Measurements from ENCODE around the gene WNT16. TPM values are rescaled to one million over a fixed set of nuclear protein-coding genes. Genes with fewer than 3 reads are reported as not detected.

Gene WNT16
- total and polyA plus RNA-seq, 2 experiments from 2014 or later: 0.58 to 2.8 TPM

DNA sequence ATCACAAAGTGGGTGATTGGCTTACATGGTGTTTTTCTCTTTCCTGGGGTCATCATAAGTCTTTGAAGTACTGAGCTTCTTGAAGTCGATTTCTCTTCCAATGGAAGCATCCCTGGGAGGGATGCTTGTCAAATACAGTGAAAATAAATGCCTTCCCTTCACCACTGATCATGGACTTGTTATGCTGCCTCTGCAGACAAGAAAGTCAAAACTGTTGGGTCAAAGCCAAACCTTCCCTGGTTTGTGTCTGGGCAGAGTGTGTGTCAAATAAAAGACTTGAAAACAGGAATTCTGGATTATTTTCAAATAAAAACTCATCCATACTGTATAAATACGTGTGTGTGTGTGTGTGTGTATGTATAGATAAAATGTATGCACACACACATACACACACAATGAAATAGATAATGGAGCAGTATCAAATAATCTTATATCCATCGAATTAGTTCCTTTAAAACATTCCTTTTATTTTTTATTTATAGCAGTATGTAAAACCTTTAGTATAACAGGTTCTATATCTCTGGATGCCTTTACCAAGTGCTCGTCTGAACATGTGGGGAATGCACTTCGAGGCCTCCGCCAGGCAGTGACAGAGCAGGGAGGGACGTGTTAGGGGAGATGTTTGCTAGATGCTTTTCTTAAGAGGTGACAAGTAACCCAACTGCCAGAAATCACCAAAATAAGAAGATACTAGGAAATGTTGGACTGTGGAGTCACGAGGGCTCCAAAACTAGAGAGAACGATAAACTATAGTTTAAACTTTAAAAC, 27.2 kb upstream of the WNT16 start:
- Histone ChIP-seq H3K27me3 (no peaks in the 10 kb centered on the region), H3K27ac (peak overlapping the region; percentile 6), H3K4me2 (no peak overlapping the region), H3K4me1 (ENCODE audit: insufficient read depth) (peaks cover 14% of the 10 kb centered on the region), H2AFZ (no peak overlapping the region), H3K9me2 (replicated peaks; ENCODE audit: insufficient read depth) (no peaks in the 10 kb centered on the region), H3K79me2 (no peaks in the 10 kb centered on the region), H3K9me3 (ENCODE audit: low read depth) (no peaks in the 10 kb centered on the region), H4K20me1 (ENCODE audit: insufficient read depth, poor library complexity, severe bottlenecking) (no peaks in the 10 kb centered on the region), H3K4me3 (no peak overlapping the region), H3K36me3 (replicated peaks; ENCODE audit: insufficient read depth, low read depth) (no peaks in the 10 kb centered on the region)
- whole genome bisulfite sequencing (ENCODE audit: low lambda C conversion rate, missing lambda C conversion rate): 66% methylated on average over 9 of the region's 9 CpGs
- TF ChIP-seq EZH2phosphoT487 (IDR thresholded peaks at IDR 0.05; ENCODE audit: low read depth, severe bottlenecking, unreplicated experiment): no peak
- TF ChIP-seq EZH2 (IDR thresholded peaks at IDR 0.05; ENCODE audit: borderline replicate concordance): no peak
- TF ChIP-seq, protein P1, sequence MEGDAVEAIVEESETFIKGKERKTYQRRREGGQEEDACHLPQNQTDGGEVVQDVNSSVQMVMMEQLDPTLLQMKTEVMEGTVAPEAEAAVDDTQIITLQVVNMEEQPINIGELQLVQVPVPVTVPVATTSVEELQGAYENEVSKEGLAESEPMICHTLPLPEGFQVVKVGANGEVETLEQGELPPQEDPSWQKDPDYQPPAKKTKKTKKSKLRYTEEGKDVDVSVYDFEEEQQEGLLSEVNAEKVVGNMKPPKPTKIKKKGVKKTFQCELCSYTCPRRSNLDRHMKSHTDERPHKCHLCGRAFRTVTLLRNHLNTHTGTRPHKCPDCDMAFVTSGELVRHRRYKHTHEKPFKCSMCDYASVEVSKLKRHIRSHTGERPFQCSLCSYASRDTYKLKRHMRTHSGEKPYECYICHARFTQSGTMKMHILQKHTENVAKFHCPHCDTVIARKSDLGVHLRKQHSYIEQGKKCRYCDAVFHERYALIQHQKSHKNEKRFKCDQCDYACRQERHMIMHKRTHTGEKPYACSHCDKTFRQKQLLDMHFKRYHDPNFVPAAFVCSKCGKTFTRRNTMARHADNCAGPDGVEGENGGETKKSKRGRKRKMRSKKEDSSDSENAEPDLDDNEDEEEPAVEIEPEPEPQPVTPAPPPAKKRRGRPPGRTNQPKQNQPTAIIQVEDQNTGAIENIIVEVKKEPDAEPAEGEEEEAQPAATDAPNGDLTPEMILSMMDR (IDR thresholded peaks at IDR 0.05; ENCODE audit: poor library complexity): no peak
- no peak for DNase-seq (ENCODE audit: low spot score)

DNA sequence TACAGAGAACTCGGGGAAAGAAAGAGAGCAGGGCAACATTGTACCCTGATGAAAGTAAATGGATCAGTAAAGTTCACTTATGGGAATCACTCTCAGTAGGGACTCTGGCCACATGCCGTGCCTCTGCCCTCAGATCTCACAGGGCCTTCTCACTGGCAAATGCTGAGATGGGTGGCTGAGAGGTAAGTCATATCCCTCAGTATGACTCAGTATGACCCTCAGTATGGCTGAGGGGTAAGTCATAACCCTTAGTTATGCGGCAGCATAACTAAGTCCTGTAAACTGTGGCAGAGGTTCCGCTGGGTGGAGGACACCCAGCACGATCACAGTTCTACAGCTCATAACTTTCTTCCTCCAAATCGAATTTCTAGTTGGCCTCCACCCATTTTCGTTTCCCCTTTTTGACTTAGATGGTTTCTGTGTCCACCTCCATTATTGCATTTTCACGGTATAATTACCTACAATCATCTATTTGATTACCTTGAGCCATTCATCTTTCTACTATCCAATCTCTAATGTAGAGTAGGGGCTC, 26.5 kb upstream of the WNT16 start:
- H3K4me2 ChIP-seq: no peak overlapping the region
- WGBS (ENCODE audit: low lambda C conversion rate, missing lambda C conversion rate): 97% methylated on average over 8 of the region's 8 CpGs

DNA sequence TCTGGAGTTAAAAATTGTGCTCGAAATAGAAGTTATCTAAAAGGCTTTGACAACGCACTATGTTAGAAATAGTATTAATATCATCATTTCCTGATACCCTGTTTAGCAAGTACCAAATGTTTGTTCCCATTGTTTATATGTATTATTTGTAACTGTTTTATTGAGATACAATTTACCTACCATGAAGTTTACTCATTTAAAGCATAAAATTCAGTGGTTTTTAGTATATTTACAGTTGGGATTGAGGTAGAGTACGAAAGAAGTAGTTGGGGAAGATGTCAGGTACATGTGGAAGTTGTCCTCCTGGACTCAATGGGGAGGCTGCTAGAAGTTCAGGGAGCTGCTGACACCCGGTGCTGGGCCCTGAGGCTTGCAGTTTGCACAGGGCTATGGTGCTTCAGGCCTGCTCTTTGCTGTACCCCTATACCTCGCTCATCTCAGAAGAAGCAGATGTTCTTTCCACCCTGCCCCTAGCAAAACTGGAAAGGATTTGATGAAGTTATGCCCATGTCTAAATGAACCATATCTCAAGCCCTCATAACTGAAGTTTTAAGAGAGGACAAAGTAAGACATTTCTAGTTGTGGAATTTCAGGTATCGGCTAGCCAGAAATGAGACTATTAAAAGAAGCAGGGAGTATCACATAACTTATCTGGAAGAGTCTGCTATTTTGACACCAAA, 25.2 kb upstream of the WNT16 start:
- no peaks in the 10 kb centered on the region for H3K9me2 ChIP-seq (replicated peaks; ENCODE audit: insufficient read depth)
- H3K4me2 ChIP-seq: no peak overlapping the region
- no peaks in the 10 kb centered on the region for H3K27me3 ChIP-seq
- H2AFZ ChIP-seq: no peak overlapping the region
- TF ChIP-seq EZH2 (IDR thresholded peaks at IDR 0.05; ENCODE audit: borderline replicate concordance) (no peak), EZH2phosphoT487 (IDR thresholded peaks at IDR 0.05; ENCODE audit: low read depth, severe bottlenecking, unreplicated experiment) (no peak)
- TF ChIP-seq, protein P1 (IDR thresholded peaks at IDR 0.05; ENCODE audit: poor library complexity): no peak
- peaks cover 9% of the 10 kb centered on the region for H3K4me1 ChIP-seq (ENCODE audit: insufficient read depth)
- WGBS (ENCODE audit: low lambda C conversion rate, missing lambda C conversion rate): 88% methylated on average over 6 of the region's 6 CpGs
- DNase-seq (ENCODE audit: low spot score): no peak
- no peak overlapping the region for H3K4me3 ChIP-seq
- no peaks in the 10 kb centered on the region for H3K9me3 ChIP-seq (ENCODE audit: low read depth)
- no peaks in the 10 kb centered on the region for H3K36me3 ChIP-seq (replicated peaks; ENCODE audit: insufficient read depth, low read depth)
- no peak overlapping the region for H3K27ac ChIP-seq
- no peaks in the 10 kb centered on the region for H4K20me1 ChIP-seq (ENCODE audit: insufficient read depth, poor library complexity, severe bottlenecking)
- no peaks in the 10 kb centered on the region for H3K79me2 ChIP-seq

More for the DNA sequence above, 26.5 kb upstream of the WNT16 start:
- no peak overlapping the region for H2AFZ ChIP-seq
- H3K27me3 ChIP-seq: no peaks in the 10 kb centered on the region
- no peaks in the 10 kb centered on the region for H3K79me2 ChIP-seq
- peak overlapping the region; percentile 6 for H3K27ac ChIP-seq
- TF ChIP-seq, protein P1 (IDR thresholded peaks at IDR 0.05; ENCODE audit: poor library complexity): no peak
- no peaks in the 10 kb centered on the region for H3K36me3 ChIP-seq (replicated peaks; ENCODE audit: insufficient read depth, low read depth)
- no peak for DNase-seq (ENCODE audit: low spot score)
- H3K4me3 ChIP-seq: no peak overlapping the region
- H3K4me1 ChIP-seq (ENCODE audit: insufficient read depth): peaks cover 14% of the 10 kb centered on the region
- H4K20me1 ChIP-seq (ENCODE audit: insufficient read depth, poor library complexity, severe bottlenecking): no peaks in the 10 kb centered on the region
- H3K9me2 ChIP-seq (replicated peaks; ENCODE audit: insufficient read depth): no peaks in the 10 kb centered on the region
- no peaks in the 10 kb centered on the region for H3K9me3 ChIP-seq (ENCODE audit: low read depth)
